ENCODE data around the gene GNG7. TPM values are rescaled to one million over a fixed set of nuclear protein-coding genes. Genes with fewer than 3 reads are reported as not detected.
"Not testable (repeated sequence)": the region's sequence is repeated elsewhere in the genome, so short reads cannot be mapped to it uniquely, and the experiment has no call there.

The GNG7 gene
- polyA plus RNA-seq, 1 donor (not counting 4 experiments of a cell fraction or from before 2014, with no cell fraction given): 0.01 TPM

DNA sequence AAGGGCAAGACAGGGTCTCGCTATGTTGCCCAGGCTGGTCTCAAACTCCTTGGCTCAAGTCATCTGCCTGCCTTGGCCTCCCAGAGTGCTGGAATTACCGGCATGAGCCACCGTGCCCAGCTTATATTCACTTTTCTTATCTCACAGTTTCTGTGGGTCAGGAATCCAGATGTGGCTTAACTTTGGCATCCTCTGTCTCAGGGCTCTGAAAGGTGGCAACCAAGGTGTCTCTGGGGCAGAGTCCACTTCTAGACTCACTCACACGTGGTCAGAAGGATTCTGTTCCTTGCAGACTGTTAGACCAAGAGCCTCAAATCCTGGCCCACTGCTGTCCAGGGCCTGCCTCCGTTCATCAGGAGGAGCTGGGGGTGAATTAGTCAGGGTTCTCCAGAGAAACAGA is 238.1 kb downstream of the GNG7 start:
- H3K4me3 ChIP-seq (ENCODE audit: control insufficient read depth in 2 of 3, extremely low read depth in 1 of 3, insufficient read depth in 2 of 3, low read depth in 1 of 3, low read length in 3 of 3): no peak overlapping the region
- DNase-seq (ENCODE audit: low read depth, low spot score) (no peak), FAIRE-seq (no peak)
- no peaks in the 10 kb centered on the region for H3K9me3 ChIP-seq (ENCODE audit: control insufficient read depth, low read depth, low read length)
- H3K79me2 ChIP-seq (ENCODE audit: control insufficient read depth, insufficient read depth, low read length): no peaks in the 10 kb centered on the region
- H3K4me1 ChIP-seq (ENCODE audit: control insufficient read depth, extremely low read depth, insufficient read depth, low read length): peaks cover 3% of the 10 kb centered on the region
- H3K27ac ChIP-seq (ENCODE audit: control insufficient read depth, insufficient read depth, low read length): no peak overlapping the region
- no peak overlapping the region for H2AFZ ChIP-seq (ENCODE audit: control insufficient read depth, low read length)
- no peaks in the 10 kb centered on the region for H3K27me3 ChIP-seq (ENCODE audit: control insufficient read depth, extremely low read depth, insufficient read depth, low read length)
- no peak overlapping the region for H3K9ac ChIP-seq (ENCODE audit: control insufficient read depth, extremely low read depth, insufficient read depth, low read length)
- no peaks in the 10 kb centered on the region for H3K36me3 ChIP-seq (ENCODE audit: control insufficient read depth in 2 of 2, extremely low read depth in 1 of 2, insufficient read depth in 2 of 2, low read length in 2 of 2)
- no peak overlapping the region for H3K4me2 ChIP-seq (ENCODE audit: control insufficient read depth, extremely low read depth, insufficient read depth, low read depth, low read length)
- TF ChIP-seq EZH2 (IDR thresholded peaks at IDR 0.05; ENCODE audit: low read length): no peak
- TF ChIP-seq, protein P1, sequence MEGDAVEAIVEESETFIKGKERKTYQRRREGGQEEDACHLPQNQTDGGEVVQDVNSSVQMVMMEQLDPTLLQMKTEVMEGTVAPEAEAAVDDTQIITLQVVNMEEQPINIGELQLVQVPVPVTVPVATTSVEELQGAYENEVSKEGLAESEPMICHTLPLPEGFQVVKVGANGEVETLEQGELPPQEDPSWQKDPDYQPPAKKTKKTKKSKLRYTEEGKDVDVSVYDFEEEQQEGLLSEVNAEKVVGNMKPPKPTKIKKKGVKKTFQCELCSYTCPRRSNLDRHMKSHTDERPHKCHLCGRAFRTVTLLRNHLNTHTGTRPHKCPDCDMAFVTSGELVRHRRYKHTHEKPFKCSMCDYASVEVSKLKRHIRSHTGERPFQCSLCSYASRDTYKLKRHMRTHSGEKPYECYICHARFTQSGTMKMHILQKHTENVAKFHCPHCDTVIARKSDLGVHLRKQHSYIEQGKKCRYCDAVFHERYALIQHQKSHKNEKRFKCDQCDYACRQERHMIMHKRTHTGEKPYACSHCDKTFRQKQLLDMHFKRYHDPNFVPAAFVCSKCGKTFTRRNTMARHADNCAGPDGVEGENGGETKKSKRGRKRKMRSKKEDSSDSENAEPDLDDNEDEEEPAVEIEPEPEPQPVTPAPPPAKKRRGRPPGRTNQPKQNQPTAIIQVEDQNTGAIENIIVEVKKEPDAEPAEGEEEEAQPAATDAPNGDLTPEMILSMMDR (optimal IDR thresholded peaks at IDR 0.05 in 1 of 3, IDR thresholded peaks at IDR 0.05 in 1 of 3, conservative IDR thresholded peaks at IDR 0.05 in 1 of 3; ENCODE audit: extremely low read depth in 1 of 3, insufficient read depth in 2 of 3, low read length in 3 of 3): no peak
- H3K9me1 ChIP-seq (ENCODE audit: control insufficient read depth, extremely low read depth, insufficient read depth, low read length): peaks cover 2% of the 10 kb centered on the region
- no peaks in the 10 kb centered on the region for H4K20me1 ChIP-seq (ENCODE audit: control insufficient read depth, extremely low read depth, insufficient read depth, low read length)
- dilution Hi-C loops (cut with MboI; ENCODE audit: extremely low pct_ligation_motif_present, low sequenced_read_pairs): no loop called here

DNA sequence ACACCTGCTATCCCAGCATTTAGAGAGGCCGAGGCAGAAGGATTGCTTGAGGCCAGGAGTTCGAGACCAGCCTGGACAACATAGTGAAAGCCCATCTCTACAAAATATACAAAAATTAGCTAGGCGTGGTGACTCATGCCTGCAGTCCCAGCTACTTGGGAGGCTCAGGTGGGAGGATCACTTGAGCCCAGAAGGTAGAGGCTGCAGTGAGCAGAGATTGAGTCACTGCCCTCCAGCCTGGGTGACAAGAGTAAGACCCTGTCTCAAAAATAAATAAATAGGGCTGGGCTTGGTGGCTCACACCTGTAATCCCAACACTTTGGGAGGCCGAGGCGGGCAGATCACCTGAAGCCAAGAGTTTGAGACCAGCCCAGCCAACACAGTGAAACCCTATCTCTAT is 238.8 kb downstream of the GNG7 start:
- H3K27me3 ChIP-seq (ENCODE audit: control insufficient read depth, extremely low read depth, insufficient read depth, low read length); H3K4me1 ChIP-seq (ENCODE audit: control insufficient read depth, extremely low read depth, insufficient read depth, low read length); FAIRE-seq; H4K20me1 ChIP-seq (ENCODE audit: control insufficient read depth, extremely low read depth, insufficient read depth, low read length); H3K27ac ChIP-seq (ENCODE audit: control insufficient read depth, insufficient read depth, low read length); H3K36me3 ChIP-seq (ENCODE audit: control insufficient read depth in 2 of 2, extremely low read depth in 1 of 2, insufficient read depth in 2 of 2, low read length in 2 of 2); H3K9me3 ChIP-seq (ENCODE audit: control insufficient read depth, low read depth, low read length); H3K9ac ChIP-seq (ENCODE audit: control insufficient read depth, extremely low read depth, insufficient read depth, low read length); H3K4me3 ChIP-seq (ENCODE audit: control insufficient read depth in 2 of 3, extremely low read depth in 1 of 3, insufficient read depth in 2 of 3, low read depth in 1 of 3, low read length in 3 of 3); H3K79me2 ChIP-seq (ENCODE audit: control insufficient read depth, insufficient read depth, low read length); dilution Hi-C loops (cut with MboI; ENCODE audit: extremely low pct_ligation_motif_present, low sequenced_read_pairs); DNase-seq (ENCODE audit: low read depth, low spot score); H2AFZ ChIP-seq (ENCODE audit: control insufficient read depth, low read length); H3K9me1 ChIP-seq (ENCODE audit: control insufficient read depth, extremely low read depth, insufficient read depth, low read length); H3K4me2 ChIP-seq (ENCODE audit: control insufficient read depth, extremely low read depth, insufficient read depth, low read depth, low read length): not testable (repeated sequence)
